Gastroesophageal sphincter (tissue), 4 donors: ENCODE data around the gene PAPPA2. TPM values are rescaled to one million over a fixed set of nuclear protein-coding genes. Genes with fewer than 3 reads are reported as not detected.

Experiments used
- ATAC-seq: fragments of 150-250 bp; one replicate; pipeline ENCODE4 v1.9.1; 2016; ENCODE audit warnings: mild to moderate bottlenecking, moderate library complexity
- H3K27ac ChIP-seq, 4 donors: fragments of 200-600 bp; sonication (generic) in 3 of 4; 1 replicate in 3 of 4; 2 replicates in 1 of 4; pipeline ENCODE4 v1.5.1; 2016 to 2019
- H3K27me3 ChIP-seq: fragments of 200-600 bp; sonication (generic); one replicate; pipeline ENCODE4 v1.5.1; 2019
- H3K36me3 ChIP-seq, 2 donors: fragments of 200-600 bp; sonication (generic); one replicate each; pipeline ENCODE4 v1.5.1; 2019; ENCODE audit warnings: control low read depth in 1 of 2
- H3K4me1 ChIP-seq, 3 donors: fragments of 200-600 bp; sonication (generic); 1 replicate in 2 of 3; 2 replicates in 1 of 3; pipeline ENCODE4 v1.5.1; 2016 to 2019; ENCODE audit warnings: control low read depth in 2 of 3
- H3K4me3 ChIP-seq, 2 donors: fragments of 200-600 bp; sonication (generic); one replicate each; pipeline ENCODE4 v1.5.1; 2019; ENCODE audit warnings: mild to moderate bottlenecking in 1 of 2, moderate library complexity in 1 of 2
- H3K9me3 ChIP-seq, 3 donors: fragments of 200-600 bp; sonication (generic); one replicate each; pipeline ENCODE4 v1.5.1; 2017 to 2019; ENCODE audit warnings: control low read depth in 2 of 3
- EP300 ChIP-seq: sonication (generic); formaldehyde crosslinking; IDR thresholded peaks from one replicate; pipeline ENCODE4 v1.6.1; 2017; ENCODE audit warnings: antibody characterized with exemption, mild to moderate bottlenecking
- POLR2A ChIP-seq, 2 donors: fragments of 450-650 bp; IDR thresholded peaks; one replicate each; pipeline ENCODE4 v1.6.1; 2017; ENCODE audit warnings: antibody characterized with exemption in 2 of 2, mild to moderate bottlenecking in 2 of 2, moderate library complexity in 1 of 2
- POLR2AphosphoS5 ChIP-seq: sonication (generic); formaldehyde crosslinking; IDR thresholded peaks from one replicate; pipeline ENCODE4 v1.6.1; 2017; ENCODE audit warnings: antibody characterized with exemption
- WGBS, 2 donors: methylation state at CpG; one replicate each; pipeline ENCODE4 v1.1.5; 2018; ENCODE audit warnings: low coverage in 1 of 2; 5-methylcytosine and 5-hydroxymethylcytosine counted together
- total RNA-seq, 4 donors: library from RNA; depleted of rRNA; stranded (reverse); fragments of >200 nt; gene quantifications; one replicate each; pipeline ENCODE4 v1.1.0, GENCODE V29; 2016
- TF ChIP-seq, protein P1 (sequence below), 4 experiments: fragments of 200-600 bp in 2 of 4; fragments of 450-650 bp in 2 of 4; sonication (generic) in 1 of 4; IDR thresholded peaks; one replicate each; pipeline ENCODE4 v1.5.1; 2017 to 2019; ENCODE audit warnings: antibody characterized with exemption in 4 of 4, mild to moderate bottlenecking in 2 of 4, moderate library complexity in 2 of 4

Gene PAPPA2
- total RNA-seq, 4 donors from 2014 or later, result 0.10 to 0.54 (median 0.14) TPM

DNA sequence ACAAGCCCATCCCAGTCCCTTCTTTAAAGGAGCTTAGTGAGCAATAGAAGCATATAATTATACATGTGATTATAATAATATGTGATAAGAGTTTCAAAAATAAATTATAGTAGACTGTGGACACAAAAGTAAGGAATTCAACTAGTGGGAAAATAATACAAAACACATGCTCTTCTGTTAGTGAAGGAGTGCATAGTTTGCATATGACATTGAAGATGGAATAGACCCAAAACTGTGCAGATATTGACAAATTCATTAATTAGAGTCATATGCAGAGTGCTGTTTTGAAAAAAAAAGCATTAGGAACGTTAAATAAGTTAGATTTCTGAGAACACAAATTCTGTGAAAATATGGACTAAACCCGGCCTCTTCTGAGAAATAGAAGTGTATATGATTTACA lies 422.8 kb downstream of the PAPPA2 start:
- TF ChIP-seq POLR2AphosphoS5 (no peak), EP300 (no peak), POLR2A (IDR thresholded peaks at IDR 0.05) (no peak)
- TF ChIP-seq, protein P1, sequence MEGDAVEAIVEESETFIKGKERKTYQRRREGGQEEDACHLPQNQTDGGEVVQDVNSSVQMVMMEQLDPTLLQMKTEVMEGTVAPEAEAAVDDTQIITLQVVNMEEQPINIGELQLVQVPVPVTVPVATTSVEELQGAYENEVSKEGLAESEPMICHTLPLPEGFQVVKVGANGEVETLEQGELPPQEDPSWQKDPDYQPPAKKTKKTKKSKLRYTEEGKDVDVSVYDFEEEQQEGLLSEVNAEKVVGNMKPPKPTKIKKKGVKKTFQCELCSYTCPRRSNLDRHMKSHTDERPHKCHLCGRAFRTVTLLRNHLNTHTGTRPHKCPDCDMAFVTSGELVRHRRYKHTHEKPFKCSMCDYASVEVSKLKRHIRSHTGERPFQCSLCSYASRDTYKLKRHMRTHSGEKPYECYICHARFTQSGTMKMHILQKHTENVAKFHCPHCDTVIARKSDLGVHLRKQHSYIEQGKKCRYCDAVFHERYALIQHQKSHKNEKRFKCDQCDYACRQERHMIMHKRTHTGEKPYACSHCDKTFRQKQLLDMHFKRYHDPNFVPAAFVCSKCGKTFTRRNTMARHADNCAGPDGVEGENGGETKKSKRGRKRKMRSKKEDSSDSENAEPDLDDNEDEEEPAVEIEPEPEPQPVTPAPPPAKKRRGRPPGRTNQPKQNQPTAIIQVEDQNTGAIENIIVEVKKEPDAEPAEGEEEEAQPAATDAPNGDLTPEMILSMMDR (IDR thresholded peaks at IDR 0.05), result no peak
- Histone ChIP-seq H3K27me3 (peaks cover 10% of the 10 kb centered on the region), H3K9me3 (no peaks in the 10 kb centered on the region), H3K27ac (no peak overlapping the region), H3K36me3 (no peaks in the 10 kb centered on the region), H3K4me1 (no peaks in the 10 kb centered on the region), H3K4me3 (no peak overlapping the region)
- WGBS, 2 donors, result 74 to 81% methylated on average over 2 of the region's 2 CpGs
- ATAC-seq, result no peak

DNA sequence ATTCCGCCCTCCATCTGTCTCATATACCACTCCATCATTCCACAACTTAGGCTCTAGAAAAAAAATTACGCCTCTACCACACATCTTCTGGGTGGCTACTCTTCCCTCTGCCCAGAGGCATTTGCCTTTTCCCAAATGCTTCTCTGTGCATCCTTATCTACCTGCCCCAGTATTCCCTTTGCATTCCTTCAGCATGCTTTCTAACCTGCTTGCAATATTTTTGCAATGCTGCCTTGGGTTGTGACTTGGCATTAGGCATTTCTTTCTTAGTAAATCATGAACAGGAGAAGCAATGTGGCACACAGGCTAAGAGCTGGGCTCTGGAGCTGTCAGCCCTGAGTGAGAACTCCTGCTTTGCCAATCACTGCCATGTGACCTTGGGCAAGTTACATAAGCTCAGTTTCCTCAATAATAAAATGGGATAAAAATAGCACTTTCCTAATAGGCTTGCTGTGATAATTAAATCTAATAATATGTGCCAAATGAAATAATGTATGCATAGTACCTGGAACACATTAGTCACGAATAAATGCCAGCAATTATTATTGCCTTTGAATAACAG lies 425.6 kb downstream of the PAPPA2 start:
- Histone ChIP-seq H3K27ac (no peak overlapping the region), H3K4me3 (no peak overlapping the region), H3K9me3 (no peaks in the 10 kb centered on the region), H3K27me3 (peaks cover 13% of the 10 kb centered on the region), H3K36me3 (no peaks in the 10 kb centered on the region), H3K4me1 (no peaks in the 10 kb centered on the region)
- ATAC-seq, result no peak
- 86 to 88% methylated on average over 3 of the region's 3 CpGs for WGBS, 2 donors
- TF ChIP-seq, protein P1 (IDR thresholded peaks at IDR 0.05), result no peak
- TF ChIP-seq POLR2AphosphoS5, result no peak
- TF ChIP-seq POLR2A (IDR thresholded peaks at IDR 0.05), result no peak
- no peak for TF ChIP-seq EP300

DNA sequence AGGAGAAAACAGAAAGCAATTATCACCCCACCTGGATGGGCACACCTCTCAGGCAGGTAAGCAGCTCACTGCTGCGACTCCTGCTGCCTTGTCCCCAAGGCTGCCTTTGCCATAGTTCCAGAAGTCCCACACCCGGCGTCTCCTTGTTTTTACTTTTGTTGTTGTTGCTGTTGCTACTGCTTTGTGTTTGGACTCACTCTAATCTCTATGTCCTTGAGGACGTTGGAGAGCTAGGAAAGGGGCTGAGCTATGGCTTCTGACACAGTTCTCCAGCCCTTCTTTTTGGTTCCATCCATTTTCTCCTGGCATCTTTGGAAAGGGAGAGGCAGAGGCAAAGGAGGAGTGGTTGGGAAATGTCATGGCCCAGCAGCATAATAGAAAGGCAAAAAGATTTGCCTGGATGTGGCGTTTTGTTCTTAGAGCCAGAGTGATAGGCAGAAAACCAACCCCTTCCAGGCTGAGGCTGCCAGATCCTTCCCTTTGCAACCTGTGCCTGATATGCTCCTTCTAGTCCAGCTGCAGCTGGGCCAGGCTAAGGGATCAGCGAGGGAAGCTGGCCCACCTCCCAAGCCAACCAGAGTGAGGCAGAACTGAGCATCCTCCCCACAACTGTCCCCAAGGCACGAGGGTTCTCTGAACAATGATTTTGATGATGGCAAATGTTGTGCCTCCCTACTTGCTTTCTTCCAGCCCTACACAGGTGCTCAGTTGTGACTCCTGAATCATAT lies 430.8 kb downstream of the PAPPA2 start:
- no peak overlapping the region for H3K27ac ChIP-seq
- H3K36me3 ChIP-seq, result no peaks in the 10 kb centered on the region
- H3K9me3 ChIP-seq, result no peaks in the 10 kb centered on the region
- WGBS, 2 donors, result 73% methylated on average over 4 to 5 of the region's 7 CpGs
- no peak for ATAC-seq
- H3K4me3 ChIP-seq, result no peak overlapping the region
- peaks cover 23% of the 10 kb centered on the region for H3K27me3 ChIP-seq
- H3K4me1 ChIP-seq, result peaks cover 0 to 7% (median 5%) of the 10 kb centered on the region in 3 donors
- no peak for TF ChIP-seq POLR2AphosphoS5
- TF ChIP-seq POLR2A (IDR thresholded peaks at IDR 0.05), result no peak
- TF ChIP-seq, protein P1 (IDR thresholded peaks at IDR 0.05), result no peak
- no peak for TF ChIP-seq EP300

DNA sequence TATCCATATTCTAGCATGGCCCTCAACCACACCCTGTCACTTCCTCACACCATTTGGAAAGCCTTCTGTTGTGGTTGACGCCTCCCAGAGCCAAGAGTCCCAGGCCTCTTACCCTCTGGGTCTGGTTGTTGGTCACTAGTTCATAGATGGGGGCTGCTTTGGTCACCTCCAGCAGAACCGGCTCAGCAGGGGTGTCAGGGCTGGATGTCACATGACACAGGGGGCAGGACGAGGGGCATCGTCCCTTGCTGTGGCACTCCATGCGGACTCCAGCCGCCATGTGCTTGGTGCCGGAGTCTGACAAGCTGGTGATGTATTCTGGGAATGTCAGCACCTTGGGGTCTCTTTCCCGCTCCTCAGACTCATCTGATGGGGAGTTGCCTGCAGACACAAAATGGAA lies 431.5 kb downstream of the PAPPA2 start:
- Histone ChIP-seq H3K4me1 (peaks cover 0 to 7% (median 5%) of the 10 kb centered on the region in 3 donors), H3K36me3 (no peaks in the 10 kb centered on the region), H3K27ac (no peak overlapping the region), H3K4me3 (no peak overlapping the region), H3K27me3 (peaks cover 23% of the 10 kb centered on the region), H3K9me3 (no peaks in the 10 kb centered on the region)
- ATAC-seq, result no peak
- TF ChIP-seq POLR2A (IDR thresholded peaks at IDR 0.05), result no peak
- WGBS, 2 donors, result 80% methylated on average over 2 of the region's 8 CpGs; no CpG with 5 or more reads in 1 of the 2 donors
